ENCODE data around the gene CHTF8. TPM values are rescaled to one million over a fixed set of nuclear protein-coding genes. Genes with fewer than 3 reads are reported as not detected.
"Not testable (repeated sequence)": the region's sequence is repeated elsewhere in the genome, so short reads cannot be mapped to it uniquely, and the experiment has no call there.

The CHTF8 gene
- total RNA-seq, 4 donors from 2014 or later, result 95.8 to 124 (median 104) TPM

DNA sequence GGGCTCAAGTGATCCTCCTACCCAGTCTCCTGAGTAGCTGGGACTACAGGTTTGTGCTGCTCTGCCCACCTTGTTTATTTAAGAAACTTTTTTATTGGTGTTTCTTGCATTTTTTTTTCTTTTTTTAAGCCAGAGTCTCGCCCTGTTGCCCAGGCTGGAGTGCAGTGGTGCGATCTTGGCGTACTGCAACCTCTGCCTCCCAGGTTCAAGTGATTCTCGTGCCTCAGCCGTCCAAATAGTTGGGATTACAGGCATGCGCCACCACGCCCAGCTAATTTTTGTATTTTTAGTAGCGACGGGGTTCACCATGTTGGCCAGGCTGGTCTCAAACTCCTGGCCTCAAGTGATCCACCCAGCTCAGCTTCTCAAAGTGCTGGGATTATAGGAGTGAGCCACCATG lies 17.2 kb upstream of the CHTF8 start:
- intact Hi-C loops (cut with DNase I), result loop anchor here (5.0 kb wide), 1 partner anchor 138 kb away; no protein-coding TSS in a partner anchor
- peak; percentile 83 to 86 for DNase-seq
- H3K4me3 ChIP-seq (replicated peaks in 1 of 3); H3K9me3 ChIP-seq; H3K27me3 ChIP-seq: not testable (repeated sequence)
- Histone ChIP-seq H3K36me3 (peaks cover 11 to 13% of the 10 kb centered on the region in 2 donors), H3K4me1 (peaks cover 10 to 13% of the 10 kb centered on the region in 2 donors), H3K27ac (peak overlapping the region; percentile 78 to 92 (median 92))
- WGBS, 2 donors, result 38 to 53% methylated on average over 9 of the region's 9 CpGs
- peak in 1 of 2 donors; percentile 26 for TF ChIP-seq POLR2A (IDR thresholded peaks at IDR 0.05)

DNA sequence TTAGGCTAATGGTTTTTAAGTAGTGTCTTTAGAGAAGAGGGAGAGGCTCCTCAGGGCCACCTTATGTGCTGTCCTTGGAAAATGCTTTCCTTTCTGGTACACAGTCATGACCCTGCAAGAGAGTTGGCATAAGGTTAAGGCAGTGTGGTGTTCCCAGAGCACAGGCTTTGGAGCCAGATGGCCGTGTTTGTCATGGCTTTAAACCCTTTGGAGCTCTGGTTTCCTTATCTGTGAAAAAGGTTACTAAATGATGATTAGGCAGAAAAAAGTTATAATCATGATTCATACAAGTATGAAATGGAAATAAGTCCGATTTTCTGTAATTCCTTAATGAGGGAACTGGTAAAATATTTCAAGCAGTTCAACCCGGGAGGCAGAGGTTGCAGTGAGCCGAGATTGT lies 13.3 kb upstream of the CHTF8 start:
- peaks cover 10 to 13% of the 10 kb centered on the region in 2 donors for H3K4me1 ChIP-seq
- H3K9me3 ChIP-seq, result no peaks in the 10 kb centered on the region
- H3K27me3 ChIP-seq, result no peaks in the 10 kb centered on the region
- DNase-seq, result no peak
- no peak overlapping the region for H3K4me3 ChIP-seq (replicated peaks in 1 of 3)
- TF ChIP-seq, protein P1, sequence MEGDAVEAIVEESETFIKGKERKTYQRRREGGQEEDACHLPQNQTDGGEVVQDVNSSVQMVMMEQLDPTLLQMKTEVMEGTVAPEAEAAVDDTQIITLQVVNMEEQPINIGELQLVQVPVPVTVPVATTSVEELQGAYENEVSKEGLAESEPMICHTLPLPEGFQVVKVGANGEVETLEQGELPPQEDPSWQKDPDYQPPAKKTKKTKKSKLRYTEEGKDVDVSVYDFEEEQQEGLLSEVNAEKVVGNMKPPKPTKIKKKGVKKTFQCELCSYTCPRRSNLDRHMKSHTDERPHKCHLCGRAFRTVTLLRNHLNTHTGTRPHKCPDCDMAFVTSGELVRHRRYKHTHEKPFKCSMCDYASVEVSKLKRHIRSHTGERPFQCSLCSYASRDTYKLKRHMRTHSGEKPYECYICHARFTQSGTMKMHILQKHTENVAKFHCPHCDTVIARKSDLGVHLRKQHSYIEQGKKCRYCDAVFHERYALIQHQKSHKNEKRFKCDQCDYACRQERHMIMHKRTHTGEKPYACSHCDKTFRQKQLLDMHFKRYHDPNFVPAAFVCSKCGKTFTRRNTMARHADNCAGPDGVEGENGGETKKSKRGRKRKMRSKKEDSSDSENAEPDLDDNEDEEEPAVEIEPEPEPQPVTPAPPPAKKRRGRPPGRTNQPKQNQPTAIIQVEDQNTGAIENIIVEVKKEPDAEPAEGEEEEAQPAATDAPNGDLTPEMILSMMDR (IDR thresholded peaks at IDR 0.05), result no peak
- TF ChIP-seq POLR2A (IDR thresholded peaks at IDR 0.05), result no peak
- intact Hi-C loops (cut with DNase I), result no loop called here
- WGBS, 2 donors, result 79 to 83% methylated on average over 4 of the region's 4 CpGs
- H3K36me3 ChIP-seq, result peaks cover 14 to 23% of the 10 kb centered on the region in 2 donors
- peak overlapping the region; percentile 16 to 43 (median 26) for H3K27ac ChIP-seq

DNA sequence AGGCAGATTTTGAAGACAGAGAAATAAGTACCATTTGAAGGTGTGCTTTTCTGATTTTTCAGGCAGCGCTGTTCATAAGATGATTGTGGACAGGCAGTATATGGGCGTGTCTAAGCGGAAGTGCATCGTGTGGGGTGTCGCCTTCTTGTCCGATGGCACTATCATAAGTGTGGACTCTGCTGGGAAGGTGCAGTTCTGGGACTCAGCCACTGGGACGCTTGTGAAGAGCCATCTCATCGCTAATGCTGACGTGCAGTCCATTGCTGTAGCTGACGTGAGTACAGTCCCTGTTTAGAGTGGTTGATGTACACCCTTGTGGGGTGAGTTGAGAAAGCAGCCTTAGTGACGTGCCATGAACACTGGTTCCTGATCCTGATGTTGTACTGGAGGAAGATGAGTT lies 10.7 kb upstream of the CHTF8 start:
- intact Hi-C loops (cut with DNase I), result no loop called here
- no peaks in the 10 kb centered on the region for H3K9me3 ChIP-seq
- H3K36me3 ChIP-seq, result peaks cover 27 to 32% of the 10 kb centered on the region in 2 donors
- 96 to 97% methylated on average over 11 of the region's 11 CpGs for WGBS, 2 donors
- DNase-seq, result no peak
- TF ChIP-seq, protein P1 (IDR thresholded peaks at IDR 0.05), result no peak
- no peak for TF ChIP-seq POLR2A (IDR thresholded peaks at IDR 0.05)
- no peak overlapping the region for H3K4me3 ChIP-seq (replicated peaks in 1 of 3)
- no peak overlapping the region for H3K27ac ChIP-seq
- H3K4me1 ChIP-seq, result peaks cover 0 to 8% of the 10 kb centered on the region in 2 donors
- H3K27me3 ChIP-seq, result no peaks in the 10 kb centered on the region

DNA sequence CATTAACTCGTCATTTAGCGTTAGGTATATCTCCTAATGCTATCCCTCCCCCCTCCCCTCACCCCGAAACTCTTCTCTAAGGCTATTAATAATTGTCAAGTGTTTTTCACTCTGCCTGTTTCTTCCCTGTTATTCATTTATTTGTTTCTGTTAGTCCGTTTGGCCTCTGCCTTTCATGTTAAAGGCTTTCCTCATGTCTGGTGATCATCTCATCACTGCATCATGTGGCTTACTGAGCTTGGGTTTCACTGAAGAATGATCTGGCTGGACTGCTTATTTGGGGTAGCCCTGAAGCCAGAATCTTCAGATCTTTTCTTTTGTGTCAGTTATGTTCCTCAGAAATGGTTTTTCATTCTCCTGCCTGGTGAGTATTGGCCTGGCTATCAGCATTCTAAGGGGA lies 9.5 kb upstream of the CHTF8 start:
- Histone ChIP-seq H3K9me3 (no peaks in the 10 kb centered on the region), H3K36me3 (peaks cover 27 to 32% of the 10 kb centered on the region in 2 donors), H3K4me3 (replicated peaks in 1 of 3) (no peak overlapping the region), H3K27ac (no peak overlapping the region), H3K4me1 (peaks cover 0 to 8% of the 10 kb centered on the region in 2 donors), H3K27me3 (no peaks in the 10 kb centered on the region)
- TF ChIP-seq, protein P1 (IDR thresholded peaks at IDR 0.05), result no peak
- no peak for TF ChIP-seq POLR2A (IDR thresholded peaks at IDR 0.05)
- no peak for DNase-seq
- intact Hi-C loops (cut with DNase I), result no loop called here
- WGBS, 2 donors, result 98 to 99% methylated on average over 4 of the region's 4 CpGs

DNA sequence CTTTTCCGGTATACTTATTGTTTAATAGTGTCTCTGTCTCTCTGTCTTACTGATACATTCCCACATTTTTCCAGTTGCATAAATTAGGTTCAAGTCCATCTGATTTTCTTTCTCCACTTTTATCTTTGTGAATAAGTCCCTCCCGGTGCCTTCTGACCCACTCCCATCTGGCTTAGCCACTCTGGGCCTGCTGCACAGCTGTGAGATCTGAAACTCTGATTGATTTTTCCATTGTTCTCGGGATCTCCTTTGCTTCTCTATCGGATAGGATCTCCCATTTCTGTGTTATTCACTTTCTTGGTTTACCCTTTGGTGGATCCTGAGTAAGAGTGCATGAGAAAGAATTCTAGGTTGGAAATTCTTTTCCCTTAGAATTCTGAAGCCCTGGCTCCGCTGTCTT lies 8.6 kb upstream of the CHTF8 start:
- intact Hi-C loops (cut with DNase I), result no loop called here
- WGBS, 2 donors, result 93 to 97% methylated on average over 5 of the region's 5 CpGs

DNA sequence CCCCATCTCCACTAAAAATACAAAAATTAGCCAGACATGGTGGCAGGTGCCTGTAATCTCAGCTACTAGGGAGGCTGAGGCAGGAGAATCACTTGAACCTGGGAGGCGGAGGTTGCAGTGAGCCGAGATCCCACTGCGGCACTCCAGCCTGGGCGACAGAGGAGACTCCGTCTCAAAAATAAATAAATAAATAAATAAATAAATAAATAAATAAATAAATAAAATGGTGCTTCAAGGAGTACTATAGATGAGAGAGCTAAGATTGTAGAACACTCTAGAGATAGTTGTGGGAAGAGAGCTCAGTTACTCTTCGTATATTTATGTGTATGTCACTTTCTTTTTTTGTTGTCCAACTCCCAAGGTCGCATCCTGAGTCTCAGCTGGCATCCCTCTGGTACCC lies 7.1 kb upstream of the CHTF8 start:
- H3K4me1 ChIP-seq; DNase-seq; H3K27ac ChIP-seq; H3K27me3 ChIP-seq; H3K9me3 ChIP-seq; H3K4me3 ChIP-seq (replicated peaks in 1 of 3); intact Hi-C loops (cut with DNase I): not testable (repeated sequence)
- WGBS, 2 donors, result 95 to 97% methylated on average over 7 of the region's 7 CpGs
- peaks cover 22 to 32% of the 10 kb centered on the region in 2 donors for H3K36me3 ChIP-seq

More for the DNA sequence above, 8.6 kb upstream of the CHTF8 start:
- Histone ChIP-seq H3K9me3 (no peaks in the 10 kb centered on the region), H3K27me3 (no peaks in the 10 kb centered on the region), H3K36me3 (peaks cover 27 to 32% of the 10 kb centered on the region in 2 donors), H3K27ac (no peak overlapping the region), H3K4me1 (peaks cover 0 to 8% of the 10 kb centered on the region in 2 donors), H3K4me3 (replicated peaks in 1 of 3) (no peak overlapping the region)
- DNase-seq, result no peak
- TF ChIP-seq POLR2A (IDR thresholded peaks at IDR 0.05), result no peak
- TF ChIP-seq, protein P1 (IDR thresholded peaks at IDR 0.05), result no peak

Measured in thyroid gland (tissue), 4 donors.